ENCODE data around the gene FRA10AC1.
"Not testable (repeated sequence)": the region's sequence is repeated elsewhere in the genome, so short reads cannot be mapped to it uniquely, and the experiment has no call there.

The FRA10AC1 gene

DNA sequence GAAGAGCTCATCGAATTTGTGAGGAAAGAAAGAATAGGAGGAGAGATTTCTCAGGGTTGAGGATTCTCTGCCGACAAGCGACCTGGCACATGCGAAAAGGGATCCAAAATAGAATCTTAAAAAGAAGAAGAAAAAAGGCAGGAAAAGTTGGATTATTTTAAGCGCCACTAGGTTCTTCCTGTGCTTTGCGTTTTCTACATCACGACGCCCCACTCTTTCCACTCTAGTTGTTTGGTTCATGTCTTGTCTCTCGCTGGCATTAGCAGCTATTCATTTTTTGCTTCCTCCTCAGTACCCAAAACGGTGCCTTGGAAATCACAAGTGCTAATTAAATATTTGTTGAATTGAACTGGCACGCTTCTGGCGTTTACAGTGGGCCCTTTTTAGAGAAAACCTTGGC lies 674 bp upstream of the FRA10AC1 start:
- no peak for DNase-seq

- DNase-seq = peak; percentile 1 to 4
Observed at GRCh38 chr10:93701866-93702209, 554 bp downstream of the FRA10AC1 start.

DNA sequence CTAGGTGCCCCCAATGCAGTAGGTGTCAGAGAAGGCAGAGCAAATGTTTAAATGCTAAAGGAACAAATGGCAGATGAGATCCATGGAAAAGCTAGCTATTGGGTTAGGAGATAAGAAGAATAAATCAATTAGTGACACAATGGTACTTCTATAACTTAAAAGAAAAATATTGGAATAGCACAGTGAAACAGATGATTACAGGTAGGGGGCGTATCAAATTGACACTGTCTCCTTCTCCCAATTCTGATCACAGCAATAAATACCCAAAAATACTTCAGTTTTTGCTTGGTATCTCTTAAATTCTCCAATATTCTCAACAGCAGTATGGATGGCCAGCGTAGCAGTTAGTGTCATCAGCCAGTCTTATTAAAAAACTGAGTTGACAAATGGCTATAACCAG lies 5.2 kb downstream of the FRA10AC1 start:
- DNase-seq = no peak

- DNase-seq = not testable (repeated sequence)
Observed at GRCh38 chr10:93696582-93696981, 5.8 kb downstream of the FRA10AC1 start.

GRCh38 chr10:93695740-93696139 lies 6.7 kb downstream of the FRA10AC1 start:
- no peak for DNase-seq

DNA sequence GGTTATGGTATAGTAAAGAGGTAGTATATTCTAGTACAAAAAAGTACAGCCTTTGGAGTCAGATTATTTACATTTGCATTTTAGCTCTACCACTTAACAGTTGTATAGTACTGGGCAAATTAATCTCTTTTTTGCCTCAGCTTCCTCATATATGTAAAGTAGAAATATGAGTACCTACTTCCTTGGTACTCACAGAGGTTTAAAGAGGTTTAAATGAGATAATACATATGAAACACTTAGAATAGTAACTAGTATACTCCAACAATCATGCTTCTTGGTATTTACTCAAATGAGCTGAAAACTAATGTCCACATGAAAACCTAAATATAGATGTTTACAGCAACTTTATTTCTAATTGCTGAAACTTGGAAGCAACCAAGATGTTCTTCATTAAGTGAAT lies 14.7 kb downstream of the FRA10AC1 start:
- no peak for DNase-seq

- DNase-seq = no peak
Observed at GRCh38 chr10:93680412-93681047, 21.9 kb downstream of the FRA10AC1 start.

- no peak for DNase-seq
Observed at GRCh38 chr10:93678805-93679587, 23.4 kb downstream of the FRA10AC1 start.

DNA sequence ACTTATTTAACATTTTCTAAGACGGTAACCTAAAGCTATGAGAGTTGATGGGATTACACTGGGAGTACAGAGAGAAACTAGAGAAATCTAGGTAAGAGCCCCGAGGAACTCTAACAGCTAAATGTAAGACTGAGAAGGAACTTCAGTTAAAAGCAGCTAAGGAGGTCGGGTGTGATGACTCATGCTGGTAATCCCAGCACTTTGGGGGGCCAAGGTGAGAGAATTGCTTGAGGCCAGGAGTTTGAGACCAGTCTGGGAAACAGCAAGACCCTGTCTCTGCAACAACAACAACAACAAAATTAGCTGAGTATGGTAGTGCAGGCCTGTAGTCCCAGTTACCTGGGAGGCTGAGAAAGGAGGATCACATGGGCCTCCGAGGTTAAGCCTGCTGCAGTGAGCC lies 24.0 kb downstream of the FRA10AC1 start:
- DNase-seq = no peak

DNA sequence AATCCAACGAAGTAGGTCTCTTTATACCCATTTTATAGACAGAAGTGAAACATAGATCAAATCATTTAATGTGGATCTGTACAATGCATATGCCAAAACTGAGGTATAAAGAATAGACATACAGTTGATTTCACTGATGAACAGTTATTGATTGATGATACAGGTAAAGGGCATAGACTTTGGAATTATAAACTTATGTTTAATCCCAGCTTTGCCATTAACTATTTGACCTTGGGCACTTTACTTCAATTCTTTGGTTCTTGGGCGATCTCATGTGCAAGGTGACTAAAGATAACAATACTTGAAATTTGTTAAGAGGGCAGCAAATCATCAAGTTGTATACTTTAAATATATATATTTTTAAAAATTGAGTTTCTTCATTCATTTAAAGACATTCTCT lies 28.6 kb downstream of the FRA10AC1 start:
- DNase-seq = no peak

GRCh38 chr10:93672890-93673289 lies 29.5 kb downstream of the FRA10AC1 start:
- no peak for DNase-seq

GRCh38 chr10:93672022-93672678 lies 30.2 kb downstream of the FRA10AC1 start:
- no peak for DNase-seq

GRCh38 chr10:93671042-93671441 lies 31.4 kb downstream of the FRA10AC1 start:
- no peak for DNase-seq

DNA sequence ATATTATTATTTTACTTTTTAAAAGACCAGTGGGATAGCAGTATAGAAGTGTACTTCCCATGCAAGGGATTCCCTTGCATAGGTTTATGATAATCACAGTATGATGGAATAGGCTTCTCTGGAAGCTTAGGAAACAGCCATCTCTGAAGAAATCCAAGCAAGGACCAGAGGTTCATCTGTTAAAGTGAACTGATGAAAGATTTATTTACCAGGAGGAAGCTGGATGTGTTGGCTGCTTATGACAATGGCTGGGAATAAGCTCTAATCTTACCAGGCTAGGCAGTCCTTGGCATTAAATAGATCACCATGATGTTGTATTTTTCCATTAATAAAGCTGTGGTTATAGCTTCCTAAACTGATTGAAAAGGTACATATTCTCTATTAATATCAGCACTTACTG lies 32.0 kb downstream of the FRA10AC1 start:
- DNase-seq = no peak

DNA sequence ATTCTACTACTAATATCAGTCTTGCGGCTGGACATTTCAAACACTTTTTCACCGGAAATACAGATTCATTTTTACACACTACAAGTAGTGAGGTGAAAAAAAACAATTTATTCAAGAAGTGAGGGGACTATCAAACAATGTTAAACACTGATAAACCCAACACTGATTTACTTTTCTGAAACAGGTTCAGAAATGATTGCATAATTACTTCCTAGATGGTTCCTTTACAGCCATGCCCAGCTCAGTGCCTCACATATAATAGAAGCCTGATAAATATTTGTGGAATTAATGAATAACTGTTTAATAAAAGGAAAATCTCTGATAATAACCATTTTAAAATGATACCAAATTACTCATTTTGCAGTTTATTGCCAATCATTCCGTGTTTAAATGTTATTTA lies 34.6 kb downstream of the FRA10AC1 start:
- DNase-seq = no peak

DNA sequence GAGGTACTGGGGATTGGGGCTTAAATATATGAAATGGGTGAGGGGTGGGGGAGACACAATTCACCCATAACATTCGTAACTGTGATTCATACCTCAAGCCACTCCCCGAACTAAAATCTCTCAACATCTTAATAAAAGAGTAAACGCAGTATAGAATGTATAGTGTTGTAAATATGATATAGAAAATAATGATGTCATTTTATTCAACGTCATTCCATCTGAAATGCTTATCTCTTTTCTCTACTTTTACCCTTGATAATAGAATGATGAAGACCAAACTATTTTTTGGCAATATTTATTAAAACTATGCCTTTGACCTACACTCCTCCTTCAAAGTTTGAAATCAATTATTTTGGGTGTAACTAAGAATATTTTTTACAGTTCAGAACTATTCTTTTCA lies 36.4 kb downstream of the FRA10AC1 start:
- no peak for DNase-seq

- DNase-seq = no peak
Observed at GRCh38 chr10:93657757-93658156, 44.6 kb downstream of the FRA10AC1 start.

DNA sequence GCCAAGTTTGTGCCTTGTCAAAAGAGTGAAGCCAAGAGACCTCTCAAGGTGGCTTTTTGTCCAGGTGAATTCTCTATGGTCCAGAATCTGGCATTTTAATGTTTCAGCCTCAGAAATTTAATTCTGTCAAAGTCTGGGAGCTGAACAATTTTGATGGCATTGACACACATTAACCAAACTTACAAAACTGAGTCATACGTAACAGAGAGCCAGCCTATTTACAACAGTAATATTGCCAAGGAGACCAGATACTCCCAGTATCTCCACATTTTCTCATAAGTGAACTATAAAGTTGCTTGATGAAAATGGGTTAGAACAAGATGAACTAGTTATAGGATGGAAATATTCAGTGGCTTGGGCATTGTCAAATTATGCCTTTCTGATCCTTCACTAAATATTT lies 46.2 kb downstream of the FRA10AC1 start:
- no peak for DNase-seq

- no peak for DNase-seq
Observed at GRCh38 chr10:93654201-93654600, 48.2 kb downstream of the FRA10AC1 start.

DNA sequence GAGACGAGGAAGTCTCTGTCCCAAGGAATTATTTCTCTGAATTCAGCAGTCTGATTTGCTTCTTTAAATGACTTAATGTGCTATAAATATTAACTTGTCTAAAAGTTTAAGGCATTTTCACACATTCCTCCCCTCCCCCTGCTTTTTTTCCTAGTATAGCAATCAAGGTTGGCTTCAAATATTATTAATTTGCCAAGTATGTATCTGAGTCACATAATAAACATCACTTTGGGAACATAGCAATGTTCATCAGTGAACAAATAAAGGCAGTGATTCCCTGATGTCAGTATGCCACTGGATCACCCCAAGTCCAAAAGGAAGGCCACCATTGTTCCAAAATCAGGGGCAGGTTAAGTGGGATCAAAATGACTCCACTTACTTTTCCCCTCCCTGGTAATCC lies 49.5 kb downstream of the FRA10AC1 start:
- DNase-seq = no peak

- DNase-seq = no peak
Observed at GRCh38 chr10:93639791-93640190, 62.6 kb downstream of the FRA10AC1 start.

DNA sequence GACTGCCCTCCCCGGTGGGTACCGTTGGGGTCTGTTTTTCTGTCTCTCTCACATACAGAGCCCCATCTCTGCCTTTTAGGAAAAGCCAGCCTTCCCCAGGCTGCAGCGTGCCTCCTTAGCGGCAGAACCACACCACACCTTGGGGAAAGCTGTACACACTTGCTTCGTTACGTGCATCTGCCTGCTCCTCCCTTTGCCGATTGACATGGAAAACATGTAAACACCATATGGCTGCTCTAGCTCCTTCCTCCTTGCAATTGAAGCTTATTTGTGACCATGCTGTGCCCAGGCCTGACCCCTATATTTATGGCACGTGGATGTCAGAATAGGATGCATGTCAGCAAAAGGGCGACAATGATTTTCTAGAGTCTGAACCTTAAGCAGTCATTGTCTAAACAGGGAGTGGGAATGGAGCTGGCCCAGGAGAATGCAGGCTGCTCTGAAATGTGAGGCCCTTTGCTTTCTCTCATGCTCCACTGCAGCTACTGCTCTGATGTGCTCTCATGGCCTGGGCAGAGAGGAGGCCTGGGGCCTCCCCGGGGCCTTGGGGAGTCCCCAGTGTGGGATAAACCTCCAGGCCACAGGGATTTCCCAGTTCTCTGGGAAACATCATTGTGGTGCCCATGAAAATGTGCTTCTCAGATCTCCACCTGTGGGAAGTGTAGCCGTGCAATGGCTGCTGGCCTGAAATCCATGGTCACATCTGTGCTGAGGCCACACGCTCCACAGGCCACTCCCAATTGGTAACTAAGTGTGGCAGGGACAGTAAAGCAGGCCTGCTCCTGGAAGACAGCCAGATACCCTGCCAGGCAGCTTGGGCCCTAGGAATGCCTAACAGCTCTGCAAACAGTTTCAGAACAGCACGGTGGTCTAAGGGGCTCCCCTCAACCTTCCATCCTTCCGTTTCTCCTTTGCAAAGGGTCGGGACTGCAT lies 71.5 kb downstream of the FRA10AC1 start:
- DNase-seq = no peak

GRCh38 chr10:93629647-93630305 lies 72.6 kb downstream of the FRA10AC1 start:
- DNase-seq = no peak
